H9 (cell line): ENCODE results near the gene HMGXB4. TPM values are rescaled to one million over a fixed set of nuclear protein-coding genes. Genes with fewer than 3 reads are reported as not detected.

Experiments
- DNase-seq: peaks from one replicate; pipeline ENCODE4 v3.0.0-alpha.2; 2017
- H2AFZ ChIP-seq: one replicate; pipeline ENCODE4 v1.6.1; 2013; ENCODE audit warnings: mild to moderate bottlenecking, low read length, control low read depth, moderate library complexity
- H2AK5ac ChIP-seq: 2 replicates; pipeline ENCODE4 v1.6.1; 2013; ENCODE audit warnings: low read length, control low read depth, mixed read lengths; ENCODE audit not compliant: insufficient read length
- H2BK120ac ChIP-seq: one replicate; pipeline ENCODE4 v1.6.1; 2013; ENCODE audit warnings: low read depth, mild to moderate bottlenecking, low read length, control low read depth, inconsistent platforms; ENCODE audit not compliant: poor library complexity, severe bottlenecking
- H2BK12ac ChIP-seq: 2 replicates; pipeline ENCODE4 v1.6.1; 2013; ENCODE audit warnings: low read length, control low read depth, mixed read lengths, low read depth; ENCODE audit not compliant: insufficient read length
- H2BK15ac ChIP-seq: 2 replicates; pipeline ENCODE4 v1.6.1; 2013; ENCODE audit warnings: low read depth, low read length, control low read depth
- H2BK20ac ChIP-seq: one replicate; pipeline ENCODE4 v1.6.1; 2013; ENCODE audit warnings: low read depth, mild to moderate bottlenecking, low read length, control low read depth, inconsistent platforms; ENCODE audit not compliant: poor library complexity, severe bottlenecking
- H2BK5ac ChIP-seq: 2 replicates; pipeline ENCODE4 v1.6.1; 2013; ENCODE audit warnings: low read length, control low read depth, mixed read lengths; ENCODE audit not compliant: insufficient read length
- H3K14ac ChIP-seq: 2 replicates; pipeline ENCODE4 v1.6.1; 2013; ENCODE audit warnings: low read length, control low read depth; ENCODE audit not compliant: insufficient read depth
- H3K18ac ChIP-seq: 2 replicates; pipeline ENCODE4 v1.6.1; 2013; ENCODE audit warnings: low read depth, mild to moderate bottlenecking, mixed read lengths, low read length, control low read depth; ENCODE audit not compliant: insufficient read length
- H3K23ac ChIP-seq: 2 replicates; pipeline ENCODE4 v1.6.1; 2013; ENCODE audit warnings: low read length, control low read depth, mixed read lengths, low read depth; ENCODE audit not compliant: insufficient read length
- H3K23me2 ChIP-seq: 2 replicates; pipeline ENCODE4 v1.6.1; 2013; ENCODE audit warnings: low read depth, mild to moderate bottlenecking, mixed read lengths, low read length, control low read depth; ENCODE audit not compliant: insufficient read length, poor library complexity, severe bottlenecking
- H3K27ac ChIP-seq: 2 replicates; pipeline ENCODE4 v1.5.1; 2013; ENCODE audit warnings: low read length, control low read depth, mixed read lengths, low read depth; ENCODE audit not compliant: insufficient read length
- H3K27me3 ChIP-seq: 2 replicates; pipeline ENCODE4 v1.6.1; 2013; ENCODE audit warnings: low read length, control low read depth, inconsistent platforms; ENCODE audit not compliant: insufficient read depth
- H3K4ac ChIP-seq: 2 replicates; pipeline ENCODE4 v1.6.1; 2013; ENCODE audit warnings: low read depth, mild to moderate bottlenecking, control low read depth, inconsistent platforms, low read length, moderate library complexity
- H3K4me1 ChIP-seq: 2 replicates; pipeline ENCODE4 v1.6.1; 2013; ENCODE audit warnings: low read length, control low read depth, inconsistent platforms; ENCODE audit not compliant: insufficient read depth
- H3K4me2 ChIP-seq: 2 replicates; pipeline ENCODE4 v1.6.1; 2013; ENCODE audit warnings: low read length, control low read depth, mixed read lengths; ENCODE audit not compliant: insufficient read length, insufficient read depth
- H3K56ac ChIP-seq: 2 replicates; pipeline ENCODE4 v1.6.1; 2013; ENCODE audit warnings: low read depth, mild to moderate bottlenecking, mixed read lengths, low read length, control low read depth; ENCODE audit not compliant: insufficient read length
- H3K79me1 ChIP-seq: 2 replicates; pipeline ENCODE4 v1.6.1; 2013; ENCODE audit warnings: low read depth, mild to moderate bottlenecking, moderate library complexity, low read length, control low read depth, inconsistent platforms; ENCODE audit not compliant: insufficient read depth, poor library complexity, severe bottlenecking
- H3K79me2 ChIP-seq: 2 replicates; pipeline ENCODE4 v1.6.1; 2013; ENCODE audit warnings: low read length, control low read depth, inconsistent platforms; ENCODE audit not compliant: insufficient read depth
- H3K9ac ChIP-seq: 2 replicates; pipeline ENCODE4 v1.6.1; 2013; ENCODE audit warnings: low read length, control low read depth, mixed read lengths; ENCODE audit not compliant: insufficient read length; ENCODE audit errors: extremely low read depth
- H3K9me3 ChIP-seq: one replicate; pipeline ENCODE4 v1.6.1; 2013; ENCODE audit warnings: low read depth, low read length, inconsistent platforms; ENCODE audit not compliant: control insufficient read depth
- H3T11ph ChIP-seq: one replicate; pipeline ENCODE4 v1.6.1; 2013; ENCODE audit warnings: mild to moderate bottlenecking, low read length, control low read depth, inconsistent platforms
- H4K20me1 ChIP-seq: one replicate; pipeline ENCODE4 v1.6.1; 2013; ENCODE audit not compliant: control insufficient read depth, insufficient read length, insufficient read depth
- H4K5ac ChIP-seq: 2 replicates; pipeline ENCODE4 v1.6.1; 2013; ENCODE audit warnings: low read depth, mild to moderate bottlenecking, mixed read lengths, low read length, control low read depth; ENCODE audit not compliant: insufficient read length
- H4K8ac ChIP-seq: replicated peaks from 2 replicates; pipeline ENCODE4 v1.6.1; 2013; ENCODE audit warnings: low read length, control low read depth, mixed read lengths, low read depth; ENCODE audit not compliant: insufficient read length
- H4K91ac ChIP-seq: 2 replicates; pipeline ENCODE4 v1.6.1; 2013; ENCODE audit warnings: low read depth, mild to moderate bottlenecking, moderate library complexity, mixed read lengths, low read length, control low read depth; ENCODE audit not compliant: insufficient read length
- H3K27ac Mint-ChIP-seq, 3 experiments: 2 replicates in 2 of 3; 3 replicates in 1 of 3; pipeline ENCODE4 v1.8.0; 2020 to 2021; ENCODE audit warnings: mixed read lengths in 3 of 3, mild to moderate bottlenecking in 1 of 3, moderate library complexity in 1 of 3
- H3K27me3 Mint-ChIP-seq: 2 replicates; pipeline ENCODE4 v1.8.0; 2021; ENCODE audit warnings: low read depth, mild to moderate bottlenecking, moderate library complexity, mixed read lengths
- H3K36me3 Mint-ChIP-seq, 3 experiments: 2 replicates in 2 of 3; 3 replicates in 1 of 3; pipeline ENCODE4 v1.8.0; 2020 to 2021; ENCODE audit warnings: low read depth in 3 of 3, mixed read lengths in 3 of 3; ENCODE audit not compliant: insufficient read depth in 1 of 3
- H3K4me1 Mint-ChIP-seq, 2 experiments: 2 replicates each; pipeline ENCODE4 v1.8.0; 2020; ENCODE audit warnings: mixed read lengths in 2 of 2
- H3K4me3 Mint-ChIP-seq, 2 experiments: 2 replicates in 1 of 2; 3 replicates in 1 of 2; pipeline ENCODE4 v1.8.0; 2020 to 2021; ENCODE audit warnings: mild to moderate bottlenecking in 2 of 2, mixed read lengths in 2 of 2, moderate library complexity in 1 of 2
- H3K9me3 Mint-ChIP-seq, 2 experiments: 2 replicates in 1 of 2; 3 replicates in 1 of 2; pipeline ENCODE4 v1.8.0; 2020; ENCODE audit warnings: mild to moderate bottlenecking in 2 of 2, mixed read lengths in 2 of 2, moderate library complexity in 1 of 2
- CTCF ChIP-seq: fragments of 200-600 bp; sonication (generic); conservative IDR thresholded peaks from 3 replicates; pipeline ENCODE4 v1.8.0; 2021; ENCODE audit warnings: antibody characterized with exemption, mild to moderate bottlenecking
- WGBS: extraction: QIAGEN DNeasy Blood & Tissue Kit; methylation state at CpG from one replicate; pipeline ENCODE4 v1.1.7; 2013; ENCODE audit warnings: missing lambda C conversion rate, low lambda C conversion rate, mixed read lengths; ENCODE audit not compliant: insufficient read length; ENCODE audit errors: extremely low coverage; 5-methylcytosine and 5-hydroxymethylcytosine counted together
- total RNA-seq: library from RNA; stranded (reverse); gene quantifications from 2 replicates; pipeline ENCODE4 v1.2.1, GENCODE V29; 2021

Gene HMGXB4
- total RNA-seq, 1 experiment from 2014 or later, result 33.5 TPM

GRCh38 chr22:35274154-35274871, 17.0 kb downstream of the HMGXB4 start:
- no peaks in the 10 kb centered on the region for H3K79me1 ChIP-seq
- no peak overlapping the region for H2AFZ ChIP-seq
- H3K18ac ChIP-seq, result no peak overlapping the region
- H3K9me3 Mint-ChIP-seq, result peaks cover 0 to 1% of the 10 kb centered on the region in 2 experiments; a peak in 1 of 5 replicates
- H2BK12ac ChIP-seq, result no peak overlapping the region
- no peak overlapping the region for H3K56ac ChIP-seq
- H3K14ac ChIP-seq, result no peak overlapping the region
- no peak for DNase-seq
- no peak overlapping the region for H2AK5ac ChIP-seq
- WGBS, result no CpG with 5 or more reads among the region's 8 CpGs
- no peak overlapping the region for H4K91ac ChIP-seq
- no peak overlapping the region for H3K27ac ChIP-seq
- no peak overlapping the region for H4K5ac ChIP-seq
- H3K4ac ChIP-seq, result no peak overlapping the region
- peaks cover 2% of the 10 kb centered on the region; the same call in 1 of the 2 replicates for H3K79me2 ChIP-seq
- no peaks in the 10 kb centered on the region for H3K27me3 ChIP-seq
- 0 out of 7 replicates have a peak overlapping the region, but pooled peaks of 2 of the 3 experiments have one; percentile 34 to 37 for H3K27ac Mint-ChIP-seq
- H3K9me3 ChIP-seq, result no peaks in the 10 kb centered on the region
- no peaks in the 10 kb centered on the region for H3K23me2 ChIP-seq
- H2BK120ac ChIP-seq, result no peak overlapping the region
- H3K36me3 Mint-ChIP-seq, result peaks cover 22 to 72% (median 61%) of the 10 kb centered on the region in 3 experiments; a peak in 6 of 7 replicates
- no peaks in the 10 kb centered on the region for H3K4me1 ChIP-seq
- H2BK20ac ChIP-seq, result no peak overlapping the region
- no peak overlapping the region for H4K8ac ChIP-seq
- no peak overlapping the region for H2BK5ac ChIP-seq
- H3K9ac ChIP-seq, result no peak overlapping the region
- no peaks in the 10 kb centered on the region for H4K20me1 ChIP-seq
- no peak overlapping the region for H3T11ph ChIP-seq
- H3K23ac ChIP-seq, result no peak overlapping the region
- no peak for TF ChIP-seq CTCF
- H3K4me2 ChIP-seq, result no peak overlapping the region
- no peak overlapping the region for H2BK15ac ChIP-seq
- H3K4me3 Mint-ChIP-seq, result no peak overlapping the region
- H3K4me1 Mint-ChIP-seq, result 0 out of 4 replicates have a peak, but pooled peaks cover 0 to under 1% of the 10 kb centered on the region in 2 experiments
- H3K27me3 Mint-ChIP-seq, result no peaks in the 10 kb centered on the region
